GM19351 (cell line): Measurements from ENCODE around the gene CFAP97.
A peak's percentile ranks its signal among the peaks of the same experiment; 100 is the strongest.
"Not testable (repeated sequence)": the region's sequence is repeated elsewhere in the genome, so short reads cannot be mapped to it uniquely, and the experiment has no call there.

Source experiments
- ATAC-seq: cut with Tn5 transposase; IDR thresholded peaks from one replicate; pipeline ENCODE4 v1.9.1; 2021; ENCODE audit warnings: mild to moderate bottlenecking, moderate library complexity; ENCODE audit not compliant: unreplicated experiment

Gene CFAP97

GRCh38 chr4:185201977-185202962 is 1.5 kb downstream of the CFAP97 start:
- no peak for ATAC-seq

- not testable (repeated sequence) for ATAC-seq
Measured at GRCh38 chr4:185198189-185198588, 5.6 kb downstream of the CFAP97 start.

- ATAC-seq: no peak
Measured at GRCh38 chr4:185196437-185196836, 7.4 kb downstream of the CFAP97 start.

- ATAC-seq: no peak
Measured at GRCh38 chr4:185194924-185195888, 8.6 kb downstream of the CFAP97 start.

GRCh38 chr4:185192059-185192458 is 11.7 kb downstream of the CFAP97 start:
- ATAC-seq: peak; percentile 93

GRCh38 chr4:185190306-185190856 is 13.4 kb downstream of the CFAP97 start:
- no peak for ATAC-seq

- ATAC-seq: no peak
Measured at GRCh38 chr4:185189606-185190305, 14.0 kb downstream of the CFAP97 start.

- no peak for ATAC-seq
Measured at GRCh38 chr4:185186769-185187168, 17.0 kb downstream of the CFAP97 start.

GRCh38 chr4:185183622-185184281 is 20.0 kb downstream of the CFAP97 start:
- ATAC-seq: no peak

GRCh38 chr4:185182239-185182638 is 21.6 kb downstream of the CFAP97 start:
- no peak for ATAC-seq

- no peak for ATAC-seq
Measured at GRCh38 chr4:185179488-185179887, 24.3 kb downstream of the CFAP97 start.

- ATAC-seq: peak; percentile 96
Measured at GRCh38 chr4:185171373-185172071, 32.3 kb downstream of the CFAP97 start.

GRCh38 chr4:185167234-185167633 is 36.6 kb downstream of the CFAP97 start:
- ATAC-seq: no peak

- ATAC-seq: peak; percentile 98
Measured at GRCh38 chr4:185165605-185166063, 38.2 kb downstream of the CFAP97 start.

- ATAC-seq: no peak
Measured at GRCh38 chr4:185151296-185151695, 52.5 kb downstream of the CFAP97 start.

GRCh38 chr4:185149392-185149791 is 54.4 kb downstream of the CFAP97 start:
- no peak for ATAC-seq

- no peak for ATAC-seq
Measured at GRCh38 chr4:185145572-185145971, 58.2 kb downstream of the CFAP97 start.

GRCh38 chr4:185144601-185145240 is 59.1 kb downstream of the CFAP97 start:
- ATAC-seq: no peak

- peak; percentile 24 for ATAC-seq
Measured at GRCh38 chr4:185143601-185143969, 60.2 kb downstream of the CFAP97 start.
